Stimulated activated CD4-positive, alpha-beta T cell treated with anti-CD3 and anti-CD28 coated beads, TNF-alpha, amount 100 ng/mL, for 24 hours (primary cell): ENCODE results near the gene RAB26.
"Not testable (repeated sequence)": the region's sequence is repeated elsewhere in the genome, so short reads cannot be mapped to it uniquely, and the experiment has no call there.

Experiments
- DNase-seq, 3 experiments: peaks; one replicate each; pipeline ENCODE4 v3.0.0-alpha.2; 2020; ENCODE audit warnings: low read depth in 3 of 3

Gene RAB26

DNA sequence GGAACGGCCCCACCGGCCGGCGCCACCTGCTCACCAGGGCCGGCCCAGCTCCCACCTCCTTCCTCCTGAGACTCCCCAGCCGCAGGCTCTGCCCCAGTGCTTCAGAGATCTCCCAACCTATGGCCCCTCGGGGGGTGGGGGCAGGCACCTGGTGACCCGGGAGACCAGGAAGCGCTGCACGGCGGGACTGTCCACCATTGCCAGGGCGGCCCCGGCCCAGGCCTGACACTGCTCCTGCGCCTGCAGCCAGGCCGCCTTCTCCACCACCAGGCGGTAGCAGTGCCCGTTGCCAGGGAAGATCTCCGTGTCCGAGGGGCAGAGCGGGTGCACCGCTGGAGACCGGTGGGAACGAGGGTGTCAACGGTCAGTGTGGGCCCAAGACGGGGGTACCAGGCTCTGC lies 31.1 kb upstream of the RAB26 start:
- DNase-seq = not testable (repeated sequence)

DNA sequence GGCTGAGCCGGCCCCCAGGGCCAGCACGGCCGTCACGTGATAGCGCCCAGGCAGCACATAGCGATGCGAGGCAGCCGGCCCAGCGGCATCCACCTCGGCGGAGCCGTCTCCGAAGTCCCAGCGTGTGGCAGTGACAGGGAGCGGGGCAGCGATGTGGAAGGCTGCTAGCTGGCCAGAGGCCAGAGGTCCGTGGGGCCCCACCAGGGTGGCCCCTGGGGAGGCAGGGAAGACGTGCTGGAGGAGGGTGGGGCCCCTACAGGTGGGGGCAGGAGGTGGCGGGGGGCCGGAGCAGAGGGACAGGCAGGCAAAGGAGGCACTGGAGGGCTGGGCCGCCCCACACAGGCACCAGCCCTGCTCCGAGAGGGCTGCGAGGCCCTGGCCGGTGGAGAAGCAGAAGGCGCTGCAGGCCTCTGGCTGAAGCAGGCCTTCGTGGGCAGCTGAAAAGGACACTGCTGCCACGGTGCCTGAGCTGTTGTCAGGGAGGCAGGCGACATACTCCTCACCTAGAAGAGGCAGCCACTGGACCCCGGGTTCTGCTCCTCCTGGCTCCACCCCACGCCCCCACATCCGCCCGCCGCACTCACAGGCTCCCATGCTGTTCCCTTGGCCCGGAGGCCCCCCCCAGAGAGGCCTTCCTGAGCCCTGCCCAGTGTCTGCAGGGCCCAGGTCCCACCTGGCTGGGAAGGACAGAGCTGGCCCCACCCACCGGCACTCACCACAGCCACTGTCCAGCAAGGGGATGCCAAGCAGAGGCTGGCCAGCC lies 30.3 kb upstream of the RAB26 start:
- not testable (repeated sequence) for DNase-seq

DNA sequence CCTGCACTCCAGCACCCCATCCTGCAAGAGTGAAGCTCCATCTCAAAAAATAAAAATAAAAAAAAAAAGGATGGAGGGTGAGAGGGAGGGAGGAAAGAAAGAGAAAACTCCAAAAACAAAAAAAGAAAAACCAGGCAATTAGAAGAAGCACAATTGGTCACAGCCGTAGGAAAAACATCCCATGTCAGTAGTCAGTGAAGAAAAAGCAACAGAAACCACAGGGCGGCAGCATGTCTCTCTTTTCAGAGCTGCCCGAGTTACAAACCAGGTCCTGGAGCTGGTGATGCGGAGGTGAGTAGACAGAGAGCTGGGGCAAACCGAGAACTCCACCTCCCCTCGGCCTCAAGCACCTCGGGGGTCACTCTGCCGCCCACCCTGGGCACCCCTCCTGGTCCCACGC lies 27.1 kb upstream of the RAB26 start:
- peak in 1 of 3 experiments; percentile 12 for DNase-seq

DNA sequence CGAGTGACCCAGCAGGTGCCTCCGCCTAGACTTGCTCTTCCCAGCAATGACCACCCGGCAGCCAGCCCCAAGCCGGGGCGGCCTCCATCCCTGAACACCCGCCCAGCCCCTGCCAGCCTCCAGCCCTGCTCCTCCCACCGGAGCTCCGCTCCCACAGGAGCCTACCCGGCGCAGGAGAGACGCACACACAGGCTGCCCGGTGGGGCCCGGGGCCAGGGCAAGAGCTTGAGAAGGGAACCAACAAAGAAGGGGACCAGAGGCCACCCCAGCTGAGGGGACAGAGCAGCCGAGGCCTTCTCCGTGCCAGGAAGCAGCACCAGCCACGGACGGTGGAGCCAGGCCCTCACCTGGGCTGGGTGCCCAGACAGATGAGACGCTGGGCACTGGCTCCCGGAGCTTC lies 26.6 kb upstream of the RAB26 start:
- no peak for DNase-seq

DNA sequence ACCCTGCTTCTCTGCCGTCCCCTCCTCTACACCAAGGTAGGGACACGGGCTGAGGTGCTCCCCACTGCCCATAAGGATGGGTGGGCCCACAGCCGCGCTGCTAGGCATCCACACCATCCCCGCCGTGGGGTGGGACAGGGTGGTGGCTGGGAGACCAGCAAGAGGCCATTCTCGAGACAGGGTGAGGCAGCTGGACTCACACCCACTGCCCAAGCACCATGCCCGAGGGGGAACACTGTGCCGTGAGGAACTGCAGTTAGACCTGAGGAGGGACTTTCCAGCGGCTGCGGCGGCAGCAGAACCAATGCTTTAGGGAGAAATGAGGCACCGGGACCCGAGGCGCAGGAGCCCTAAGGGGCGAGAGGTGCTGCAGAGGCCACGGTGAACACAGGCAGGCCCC lies 26.0 kb upstream of the RAB26 start:
- DNase-seq = no peak

DNA sequence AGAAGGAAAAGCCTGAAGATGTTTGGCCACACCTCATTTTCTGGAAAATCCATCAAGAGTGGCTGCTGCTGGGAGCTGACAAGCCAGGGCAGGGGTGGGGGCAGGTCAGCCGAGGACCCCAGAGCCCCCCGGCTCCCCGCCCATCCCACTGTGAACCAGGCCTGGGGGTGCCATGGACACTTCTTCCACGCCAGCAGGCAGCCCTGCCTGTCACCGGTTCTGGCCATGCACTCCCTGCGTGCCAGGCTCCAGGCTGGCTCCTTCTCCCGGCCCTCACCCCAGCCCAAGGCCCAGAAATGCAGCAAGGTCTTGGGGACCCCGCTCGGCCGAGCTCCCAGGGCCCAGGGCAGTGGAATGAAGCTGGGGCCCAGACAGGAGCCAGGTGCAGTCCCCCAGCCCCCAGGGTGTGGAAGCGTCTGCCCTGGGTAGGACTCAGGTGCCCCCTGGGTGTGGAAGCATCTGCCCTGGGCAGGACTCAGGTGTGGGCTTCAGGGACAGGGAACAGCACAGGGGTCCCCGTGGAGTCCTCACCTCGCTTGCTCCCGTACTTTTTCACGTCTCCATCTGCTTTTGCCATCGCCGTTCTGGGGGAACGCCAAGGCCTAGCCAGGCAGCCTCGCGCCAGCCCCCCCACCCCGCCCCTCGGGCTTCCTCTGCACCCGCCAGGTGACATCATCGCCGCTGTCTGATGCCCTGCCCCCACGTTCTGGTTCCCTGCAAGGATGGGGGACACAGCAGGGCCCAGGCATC lies 25.3 kb upstream of the RAB26 start:
- not testable (repeated sequence) for DNase-seq

DNA sequence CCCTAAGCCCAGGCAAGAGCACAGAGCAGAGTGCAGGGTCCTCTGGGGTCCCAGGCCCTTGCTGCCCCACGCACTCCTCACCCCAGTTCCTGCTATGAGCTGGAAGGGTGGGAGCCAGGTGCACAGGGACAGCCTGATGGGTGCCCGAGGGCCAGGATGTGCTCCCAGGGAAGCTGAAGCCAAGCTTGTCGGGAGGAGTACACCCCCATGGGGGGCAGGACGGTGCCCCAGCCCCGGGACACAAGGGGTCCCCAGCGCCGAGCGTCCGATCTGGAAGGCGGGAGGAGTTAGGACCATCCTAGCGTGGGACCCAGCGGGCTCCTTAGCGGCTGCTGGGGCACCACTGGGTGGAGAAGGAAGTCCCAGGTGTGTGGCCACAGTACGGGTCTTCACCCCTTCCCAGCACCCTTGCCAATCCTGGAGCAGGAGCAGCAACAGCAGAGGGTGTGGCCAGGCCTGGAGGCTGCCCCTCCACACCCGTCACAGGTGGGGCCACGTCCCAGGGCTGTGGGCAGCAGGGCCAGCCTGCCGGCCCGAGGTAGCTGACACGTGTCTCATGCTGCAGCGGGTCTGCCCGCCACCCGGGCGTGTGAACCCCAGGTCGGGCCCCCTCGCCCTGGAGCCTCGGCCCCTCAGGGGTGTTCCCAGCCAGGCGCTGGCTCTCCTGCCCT lies 24.6 kb upstream of the RAB26 start:
- not testable (repeated sequence) for DNase-seq

DNA sequence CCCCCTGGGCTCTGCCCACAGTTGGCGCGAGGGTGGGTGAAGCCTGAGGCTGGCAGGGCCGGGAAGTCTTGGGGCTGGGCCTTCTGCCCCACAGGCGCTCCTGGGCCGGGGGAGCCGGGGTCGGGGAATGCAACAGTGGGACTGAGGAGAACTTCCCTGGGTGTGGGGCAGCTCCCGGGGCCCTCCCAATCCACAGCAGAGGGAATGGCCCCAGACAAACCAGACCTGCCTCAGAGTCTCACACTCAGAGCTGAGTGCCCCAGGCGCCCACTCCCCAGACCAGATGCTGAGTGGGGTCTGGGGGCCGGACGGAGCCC lies 24.1 kb upstream of the RAB26 start:
- DNase-seq = not testable (repeated sequence)

DNA sequence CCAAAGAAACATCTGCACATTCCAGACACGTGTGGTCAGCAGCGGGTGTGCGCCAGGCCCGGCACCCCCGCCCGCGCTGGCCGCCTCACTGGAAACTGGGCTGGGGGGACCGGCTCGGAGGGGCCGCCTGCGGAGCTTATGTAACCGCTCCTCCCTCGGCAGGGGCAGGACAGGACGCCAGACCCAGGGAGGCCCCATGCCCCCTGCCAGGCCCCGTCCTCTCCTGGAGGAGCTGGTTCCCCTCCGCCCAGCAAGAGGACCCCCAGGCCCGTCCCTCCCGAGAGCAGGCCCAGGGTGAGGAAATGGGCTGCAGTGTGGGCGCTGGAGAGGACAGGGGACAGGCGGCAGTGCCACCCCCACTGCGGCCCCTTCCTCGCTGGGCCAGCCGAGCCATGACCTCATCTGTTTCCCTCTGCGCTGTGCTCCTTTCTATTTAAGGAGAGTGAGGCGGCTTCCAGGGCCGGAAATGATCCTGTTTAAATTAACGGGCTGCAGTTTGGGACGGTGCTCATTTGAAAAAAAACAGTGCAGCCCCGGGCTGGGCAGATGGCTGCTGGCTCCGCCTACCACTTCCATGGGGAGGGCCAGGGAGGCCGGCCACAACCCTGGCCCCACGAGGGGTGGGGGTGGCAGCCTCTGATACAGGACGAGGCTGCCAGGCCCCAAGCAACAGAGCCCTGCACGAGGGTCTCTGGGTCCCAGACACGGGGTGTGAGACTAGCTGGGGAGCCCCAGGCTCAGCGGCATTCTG lies 23.6 kb upstream of the RAB26 start:
- not testable (repeated sequence) for DNase-seq

DNA sequence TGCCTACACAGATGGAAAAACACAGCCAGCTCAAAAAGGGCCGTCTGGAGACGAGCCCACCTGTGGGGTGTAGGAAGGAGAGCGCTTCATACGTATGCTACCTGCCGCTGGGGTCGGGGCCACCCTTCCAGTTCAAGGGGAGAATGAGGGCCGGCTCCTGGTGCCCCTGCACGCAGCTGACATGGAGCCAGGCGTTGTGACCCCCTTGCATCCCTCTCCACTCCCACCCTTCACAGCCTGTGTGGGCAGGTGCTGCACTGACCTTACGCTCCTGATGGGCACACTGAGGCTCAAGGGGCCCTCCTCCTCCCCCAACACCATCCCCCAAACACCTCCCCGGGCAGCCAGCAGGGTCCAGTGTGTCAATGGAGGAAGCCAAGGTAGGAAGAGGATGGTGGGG lies 22.8 kb upstream of the RAB26 start:
- DNase-seq = not testable (repeated sequence)

DNA sequence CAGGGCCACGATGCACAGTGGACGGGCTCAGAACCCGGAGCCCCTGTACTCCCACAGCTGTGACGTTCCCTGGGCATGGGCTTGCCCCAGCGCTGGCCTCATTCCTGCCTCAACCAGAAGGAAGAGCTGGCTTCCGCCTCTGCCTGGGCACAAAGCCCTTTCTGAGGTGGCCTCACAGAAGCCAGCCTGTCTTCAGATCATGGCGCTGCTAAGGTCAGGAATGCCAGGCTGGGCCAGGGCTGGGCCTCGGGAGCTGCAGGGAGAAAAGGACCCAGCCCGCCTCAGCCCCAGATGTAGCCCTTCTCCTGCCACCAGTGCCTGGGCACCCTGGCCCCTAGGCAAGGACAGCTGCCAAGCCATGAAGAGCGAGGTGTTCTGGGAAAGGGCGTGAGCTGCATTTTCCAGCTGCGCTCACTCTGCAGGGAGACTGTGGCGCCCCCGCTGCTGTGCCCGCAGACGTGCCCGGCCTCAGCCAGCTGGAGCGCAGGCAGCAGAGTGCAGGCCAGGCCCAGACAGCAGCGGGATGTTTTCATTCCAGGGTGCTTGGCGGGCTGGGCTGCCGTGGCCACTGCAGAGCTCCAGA lies 22.2 kb upstream of the RAB26 start:
- DNase-seq = not testable (repeated sequence)

DNA sequence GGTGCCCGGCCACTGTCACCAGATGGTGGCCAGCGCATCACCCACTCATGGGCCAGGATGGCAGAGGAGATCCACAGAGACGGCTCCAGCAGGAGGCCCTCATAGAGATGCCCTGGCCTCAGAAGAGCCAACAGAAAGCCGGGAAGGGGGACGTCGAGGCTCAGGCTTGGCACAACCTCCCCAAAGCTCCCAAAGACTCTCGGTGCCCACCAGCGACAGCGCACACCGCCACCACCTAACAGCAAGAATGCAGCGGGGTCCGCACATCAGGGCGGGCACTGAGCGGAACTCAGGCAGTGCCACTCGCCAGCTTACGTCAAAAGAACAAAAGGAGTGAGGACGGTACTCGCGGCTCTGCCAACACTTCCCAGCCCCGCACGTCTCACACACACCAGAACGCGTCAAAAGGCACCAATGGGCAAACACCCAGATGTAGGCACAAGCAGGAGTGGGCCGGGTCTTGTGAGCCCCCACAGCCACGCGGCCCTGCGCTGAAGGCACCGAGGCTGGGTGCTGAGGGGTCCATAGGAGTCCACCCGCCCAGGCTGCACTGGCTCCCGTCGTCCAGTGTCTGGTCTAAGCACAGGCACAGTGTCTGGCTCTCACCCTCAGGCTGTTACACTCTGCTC lies 21.4 kb upstream of the RAB26 start:
- not testable (repeated sequence) for DNase-seq

DNA sequence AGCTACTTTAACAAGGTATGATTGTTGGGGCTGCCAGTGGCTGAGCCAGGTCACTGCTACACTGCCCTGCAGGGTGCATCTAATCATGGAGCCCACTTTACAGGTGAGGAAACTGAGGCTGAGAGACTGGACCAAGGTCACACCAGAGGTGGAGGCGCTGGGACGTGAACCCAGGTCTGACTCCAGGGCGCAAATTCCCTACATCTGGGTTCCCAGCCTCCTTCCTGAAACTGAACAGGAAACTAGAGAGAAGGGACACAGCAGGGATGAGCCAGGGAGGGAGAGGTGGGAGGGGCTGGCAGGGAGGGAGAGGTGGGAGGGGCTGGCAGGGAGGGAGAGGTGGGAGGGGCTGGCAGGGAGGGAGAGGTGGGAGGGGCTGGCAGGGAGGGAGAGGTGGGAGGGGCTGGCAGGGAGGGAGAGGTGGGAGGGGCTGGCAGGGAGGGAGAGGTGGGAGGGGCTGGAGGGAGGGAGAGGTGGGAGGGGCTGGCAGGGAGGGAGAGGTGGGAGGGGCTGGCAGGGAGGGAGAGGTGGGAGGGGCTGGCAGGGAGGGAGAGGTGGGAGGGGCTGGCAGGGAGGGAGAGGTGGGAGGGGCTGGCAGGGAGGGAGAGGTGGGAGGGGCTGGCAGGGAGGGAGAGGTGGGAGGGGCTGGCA lies 20.7 kb upstream of the RAB26 start:
- DNase-seq = peak in 1 of 3 experiments; percentile 39

DNA sequence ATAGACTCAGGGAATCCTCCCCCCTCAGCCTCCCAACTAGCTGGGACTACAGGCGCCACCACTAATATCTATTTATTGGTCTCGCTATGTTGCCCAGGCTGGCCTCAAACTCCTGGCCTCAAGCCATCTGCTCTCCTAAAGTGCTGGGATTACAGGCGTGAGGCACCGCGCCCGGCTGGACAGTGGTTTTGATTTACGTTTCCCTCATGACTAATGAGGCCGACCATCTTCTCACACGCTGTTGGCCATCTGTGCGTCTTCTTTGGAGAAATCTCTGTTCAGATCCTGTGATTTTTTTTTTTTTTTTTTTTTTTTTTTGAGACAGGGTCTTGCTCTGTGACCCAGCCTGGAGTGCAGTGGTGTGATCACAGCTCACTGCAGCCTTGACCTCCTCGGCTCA lies 19.2 kb upstream of the RAB26 start:
- not testable (repeated sequence) for DNase-seq

DNA sequence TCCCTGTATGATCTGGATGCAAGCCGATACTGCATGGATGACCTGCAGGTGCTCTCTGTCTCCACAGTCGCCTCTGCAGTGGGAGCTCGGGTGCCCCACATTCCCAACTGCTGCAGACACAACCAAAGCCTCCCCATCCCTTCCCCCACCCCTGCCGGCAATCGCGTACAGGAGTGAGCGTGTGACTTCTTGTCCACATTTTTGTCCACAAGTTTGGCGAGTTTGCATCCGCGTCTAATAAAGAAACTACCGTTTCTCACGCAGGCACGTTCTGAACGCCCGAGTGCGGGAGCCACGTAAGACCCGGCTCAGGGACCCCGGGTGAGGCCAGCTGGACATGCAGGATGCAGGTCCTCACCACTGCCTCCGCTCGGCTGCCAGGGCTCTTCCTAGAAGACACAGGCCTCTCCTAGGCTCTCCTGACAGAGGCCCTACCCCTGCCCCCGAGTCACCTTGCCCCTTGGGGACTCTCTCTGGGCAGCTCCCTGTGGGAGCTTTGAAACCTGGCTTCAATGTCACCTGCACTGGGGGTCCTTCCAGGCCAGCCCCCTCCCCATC lies 18.5 kb upstream of the RAB26 start:
- not testable (repeated sequence) for DNase-seq

DNA sequence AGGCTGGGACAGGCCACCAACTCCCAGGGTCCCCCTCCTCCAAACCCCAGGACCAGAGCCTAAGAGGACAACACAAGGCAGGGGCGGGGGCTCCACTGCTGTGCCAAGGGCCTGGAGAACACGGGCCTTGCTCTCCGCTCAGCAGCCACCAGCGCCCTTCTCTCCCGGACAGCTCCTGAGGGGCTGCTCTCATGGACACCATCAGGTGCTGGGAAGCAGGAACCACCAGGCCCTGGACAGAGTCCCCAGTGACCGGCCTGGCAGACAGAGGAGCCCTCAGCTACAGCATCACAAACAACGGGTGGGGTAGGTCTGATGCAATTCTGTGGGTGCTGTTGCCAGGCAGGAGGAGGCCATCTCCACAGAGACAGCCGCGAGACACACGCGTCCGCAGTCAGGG lies 14.6 kb upstream of the RAB26 start:
- DNase-seq = not testable (repeated sequence)

DNA sequence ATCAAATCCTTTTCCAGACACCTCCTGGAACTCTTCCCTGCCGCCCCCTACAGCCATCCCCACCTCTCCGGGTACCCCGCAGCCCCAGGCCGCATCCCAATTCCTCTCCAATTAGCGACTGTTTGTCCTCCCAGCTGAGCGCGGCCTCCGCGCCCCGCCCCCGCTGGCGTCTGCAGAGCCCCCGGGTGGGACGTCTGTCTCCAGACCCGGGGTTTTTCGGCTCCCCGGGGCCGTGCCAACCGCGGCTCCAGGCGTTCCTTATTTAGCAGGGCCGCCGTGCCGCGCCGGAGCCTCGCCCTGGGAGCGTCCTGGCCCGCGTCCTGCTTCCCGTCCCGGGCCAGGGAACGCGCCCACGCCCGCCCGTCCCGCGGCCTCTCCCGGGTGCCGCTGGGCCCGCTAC lies 13.4 kb upstream of the RAB26 start:
- DNase-seq = not testable (repeated sequence)

DNA sequence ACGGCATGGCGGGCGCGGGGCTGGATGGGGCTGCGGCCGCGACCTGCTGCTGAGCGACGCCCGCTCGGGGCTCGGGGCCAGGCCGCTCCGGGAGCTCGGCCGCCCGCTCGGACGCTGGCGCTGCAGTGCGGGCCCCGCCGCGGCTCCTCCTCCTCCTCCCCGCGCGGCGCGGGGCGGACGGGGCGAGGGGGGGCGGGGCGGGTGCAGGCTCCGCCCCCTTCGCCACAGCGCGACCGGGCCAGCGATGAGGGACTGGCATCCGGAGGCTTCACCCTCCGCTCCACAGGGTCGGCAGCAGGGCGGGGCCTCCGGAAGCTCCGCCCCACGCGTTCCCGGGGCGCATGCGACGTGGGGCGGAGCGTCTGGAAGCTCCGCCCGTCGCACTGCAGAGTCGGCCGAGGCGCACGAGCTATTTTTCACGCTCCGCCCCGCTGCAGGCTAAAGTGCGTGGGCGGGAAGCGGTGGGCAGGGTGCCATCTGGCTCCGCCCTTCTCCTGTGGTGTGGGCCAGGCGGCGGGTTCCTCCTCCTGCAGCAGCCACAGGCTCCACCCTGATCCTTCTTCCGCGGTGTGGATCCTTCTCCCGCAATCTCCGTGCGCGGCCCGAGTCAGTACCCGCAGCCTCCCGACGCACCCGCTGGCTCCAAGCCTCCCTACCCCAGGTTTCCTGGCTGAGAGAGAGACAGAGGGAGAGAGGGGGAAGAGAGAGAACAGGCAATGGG lies 12.5 kb upstream of the RAB26 start, which contains the start of gene PKD1:
Gene PKD1 (minus strand): TSS at position 129 of the 721 bp plus-strand sequence. CDS start 209 bp downstream, outside the sequence.
- DNase-seq = peak; percentile 96 to 99 (median 99)
